Activated naive CD4-positive, alpha-beta T cell treated with anti-CD3 and anti-CD28 coated beads, Interleukin-2, amount 50 U/mL, for 72 hours (primary cell): ENCODE results near the gene FANCI. TPM values are rescaled to one million over a fixed set of nuclear protein-coding genes. Genes with fewer than 3 reads are reported as not detected.

Source experiments
- ATAC-seq, 2 donors: fragments of 150-1000 bp; cut with Tn5 transposase; 2 replicates each; pipeline ENCODE4 v1.10.0; 2021; ENCODE audit warnings: mild to moderate bottlenecking in 2 of 2, moderate library complexity in 2 of 2
- DNase-seq, 2 donors: peaks; one replicate each; pipeline ENCODE4 v3.0.0; 2021 to 2022; ENCODE audit warnings: low spot score in 2 of 2
- H3K27ac Mint-ChIP-seq, 2 donors: one replicate each; pipeline ENCODE4 v1.8.0; 2022; ENCODE audit warnings: mild to moderate bottlenecking in 2 of 2, mixed read lengths in 2 of 2
- H3K36me3 Mint-ChIP-seq, 2 donors: one replicate each; pipeline ENCODE4 v1.8.0; 2022; ENCODE audit warnings: mixed read lengths in 2 of 2
- H3K9me3 Mint-ChIP-seq, 2 donors: one replicate each; pipeline ENCODE4 v1.8.0; 2022; ENCODE audit warnings: mixed read lengths in 2 of 2
- total RNA-seq, 2 donors: library from RNA; stranded (reverse); gene quantifications; one replicate each; pipeline ENCODE4 v1.2.3, GENCODE V29; 2022

The FANCI gene
- total RNA-seq, 2 donors from 2014 or later = 255 to 290 TPM

- DNase-seq (peak in 1 of 2 donors; percentile 55), ATAC-seq (no peak)
- peak overlapping the region; percentile 72 to 81 for H3K27ac Mint-ChIP-seq
- H3K36me3 Mint-ChIP-seq = peaks cover 30 to 34% of the 10 kb centered on the region in 2 donors
- H3K9me3 Mint-ChIP-seq = no peaks in the 10 kb centered on the region
Measured at GRCh38 chr15:89333011-89333860, 89.5 kb downstream of the FANCI start.

DNA sequence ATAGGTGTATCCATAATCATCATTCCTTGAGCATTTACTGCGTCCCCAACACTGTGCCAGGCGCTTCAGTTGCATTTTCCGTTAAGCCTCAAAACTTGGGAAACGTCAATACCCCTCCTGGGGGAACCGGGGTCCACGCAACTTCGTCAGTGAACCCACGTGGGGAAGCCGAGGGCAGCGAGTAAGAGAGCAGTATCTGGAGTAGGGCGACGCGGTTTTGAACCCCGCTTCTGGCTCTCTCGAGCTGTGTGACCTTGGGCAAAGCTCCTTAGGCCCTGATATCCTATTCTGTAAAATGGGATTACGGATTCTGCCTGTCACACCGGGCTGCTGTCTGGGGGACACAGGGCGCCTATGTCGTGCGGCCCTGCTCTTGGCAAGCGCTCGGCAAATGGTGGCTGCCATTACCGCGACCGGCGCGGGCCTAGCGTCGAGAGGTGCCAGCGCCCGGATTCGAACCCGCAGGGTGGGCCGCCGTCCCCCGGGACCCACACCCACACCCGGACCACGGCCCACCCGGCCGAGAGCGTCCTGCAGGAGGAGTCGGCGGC, 90.3 kb downstream of the FANCI start:
- DNase-seq (no peak), ATAC-seq (no peak)
- H3K9me3 Mint-ChIP-seq = no peaks in the 10 kb centered on the region
- H3K36me3 Mint-ChIP-seq = peaks cover 30 to 31% of the 10 kb centered on the region in 2 donors
- H3K27ac Mint-ChIP-seq = peak overlapping the region; percentile 81 to 98

GRCh38 chr15:89334510-89335297, 90.9 kb downstream of the FANCI start, which contains the start of gene POLG:
POLG (minus strand) TSS chr15:89334824; CDS start chr15:89333754, 1,070 bp downstream.
- DNase-seq (peak; percentile 98 to 100), ATAC-seq (peak; percentile 92 to 93)
- Mint-ChIP-seq H3K27ac (peak within 1 kb of the TSS; percentile 98 to 100), H3K9me3 (no peaks in the 10 kb centered on the region), H3K36me3 (peaks cover 26 to 30% of the 10 kb centered on the region in 2 donors)

- Mint-ChIP-seq H3K27ac (peak overlapping the region; percentile 98 to 100), H3K36me3 (peaks cover 19 to 25% of the 10 kb centered on the region in 2 donors), H3K9me3 (no peaks in the 10 kb centered on the region)
- ATAC-seq (peak in 1 of 2 donors; percentile 9), DNase-seq (peak in 1 of 2 donors; percentile 63)
Measured at GRCh38 chr15:89335298-89336041, 91.7 kb downstream of the FANCI start.

GRCh38 chr15:89338036-89338435, 94.3 kb downstream of the FANCI start:
- Mint-ChIP-seq H3K9me3 (no peaks in the 10 kb centered on the region), H3K27ac (no peak overlapping the region), H3K36me3 (no peaks in the 10 kb centered on the region)
- ATAC-seq (no peak), DNase-seq (no peak)

DNA sequence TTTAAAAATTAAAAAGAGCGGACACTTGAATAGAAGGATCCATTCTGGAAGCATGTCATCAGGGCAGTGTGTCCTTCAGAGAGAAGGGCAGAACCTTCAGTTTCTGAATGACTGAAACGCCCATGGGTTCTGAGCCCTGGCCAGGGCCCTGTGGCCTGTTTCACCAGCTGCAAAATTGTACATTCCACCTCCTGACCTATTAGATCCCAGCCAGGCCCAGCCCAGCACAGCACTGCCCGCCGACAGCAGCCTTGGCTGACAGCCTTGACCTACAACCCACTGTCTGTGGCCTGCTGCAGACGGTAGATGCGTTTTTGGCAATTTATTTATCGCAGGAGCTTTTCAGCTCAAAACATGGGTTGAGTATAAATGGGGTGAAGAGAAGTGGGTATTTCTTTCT, 96.8 kb downstream of the FANCI start:
- Mint-ChIP-seq H3K9me3 (no peaks in the 10 kb centered on the region), H3K27ac (no peak overlapping the region), H3K36me3 (no peaks in the 10 kb centered on the region)
- DNase-seq (no peak), ATAC-seq (no peak)

- DNase-seq (no peak), ATAC-seq (no peak)
- H3K36me3 Mint-ChIP-seq = no peaks in the 10 kb centered on the region
- H3K9me3 Mint-ChIP-seq = no peaks in the 10 kb centered on the region
- no peak overlapping the region for H3K27ac Mint-ChIP-seq
Measured at GRCh38 chr15:89341316-89342005, 97.7 kb downstream of the FANCI start.

DNA sequence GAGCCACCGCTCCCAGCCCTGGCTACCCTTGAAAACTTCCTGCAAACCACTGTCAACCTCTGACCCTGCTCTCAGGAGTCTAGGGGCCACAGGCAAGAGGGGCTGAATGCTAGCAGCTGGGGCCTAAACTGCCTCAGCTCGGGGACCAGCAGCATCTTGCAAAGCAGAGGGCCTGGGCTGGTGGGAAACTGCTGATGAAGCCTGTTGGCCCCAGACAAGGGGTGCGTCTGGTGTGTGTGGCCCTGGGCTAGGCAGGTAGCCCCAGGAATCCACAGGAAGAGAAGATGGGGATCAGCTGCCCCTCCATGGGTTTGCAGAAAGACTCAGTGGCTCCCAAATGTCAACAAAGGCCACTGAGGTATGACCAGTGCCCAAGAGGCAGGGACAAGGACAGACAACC, 99.1 kb downstream of the FANCI start:
- DNase-seq = no peak
- Mint-ChIP-seq H3K27ac (peak overlapping the region in 1 of 2 donors; percentile 36), H3K9me3 (no peaks in the 10 kb centered on the region), H3K36me3 (no peaks in the 10 kb centered on the region)
- ATAC-seq = no peak

DNA sequence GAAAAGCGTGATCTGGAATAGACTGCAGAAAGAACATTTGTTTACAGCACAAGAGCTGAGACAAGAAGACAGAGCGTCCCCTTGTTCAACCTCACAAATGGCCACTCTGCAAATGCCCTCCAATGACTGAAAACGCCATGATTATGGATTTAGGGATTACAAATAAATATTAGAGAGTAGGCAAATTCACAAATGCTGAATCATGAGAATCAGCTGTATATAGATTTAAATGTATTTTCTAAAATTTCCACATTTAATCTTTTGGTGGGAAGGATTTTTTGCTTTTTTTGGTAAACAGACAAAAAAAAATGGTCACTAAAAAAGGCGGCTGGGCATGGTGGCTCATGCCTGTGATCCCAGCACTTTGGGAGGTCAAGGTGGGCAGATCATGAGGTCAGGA, 101.5 kb downstream of the FANCI start:
- DNase-seq (no peak), ATAC-seq (no peak)
- Mint-ChIP-seq H3K9me3 (no peaks in the 10 kb centered on the region), H3K27ac (no peak overlapping the region), H3K36me3 (no peaks in the 10 kb centered on the region)

DNA sequence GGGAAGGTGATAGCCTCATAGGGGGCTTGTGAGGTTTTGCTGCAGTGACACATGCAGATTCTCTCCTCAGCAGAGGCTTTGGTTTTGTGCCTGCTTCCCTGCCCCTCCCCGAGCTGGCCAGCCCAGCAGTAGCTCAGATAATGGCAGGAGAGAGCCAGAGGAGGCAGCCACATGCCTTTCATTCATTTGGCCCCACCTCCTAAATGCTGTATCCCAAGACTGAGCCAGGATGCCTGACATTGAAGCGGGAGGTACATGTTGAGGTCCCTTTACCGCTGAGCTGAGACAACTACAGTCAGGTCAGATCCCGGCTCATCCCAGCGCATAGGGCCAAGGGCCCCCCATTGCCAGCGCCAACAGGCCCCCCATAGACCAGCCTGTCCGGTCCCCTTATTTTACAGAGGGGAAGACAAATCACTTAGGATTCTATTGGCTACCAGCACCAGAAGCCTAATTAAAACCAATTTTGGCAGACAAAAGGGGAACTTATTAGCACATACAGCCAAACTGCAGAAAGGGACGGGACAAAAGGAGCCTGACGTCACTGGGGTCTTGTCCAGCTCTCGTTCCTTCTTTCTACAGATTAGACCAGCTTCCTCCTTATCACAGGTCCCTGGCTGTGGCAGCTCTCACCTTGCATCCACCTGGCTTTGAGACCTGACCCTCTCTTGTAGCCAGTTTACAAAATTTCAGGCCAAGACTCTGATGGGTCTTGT, 102.9 kb downstream of the FANCI start:
- no peak for DNase-seq
- no peak for ATAC-seq
- H3K36me3 Mint-ChIP-seq = no peaks in the 10 kb centered on the region

DNA sequence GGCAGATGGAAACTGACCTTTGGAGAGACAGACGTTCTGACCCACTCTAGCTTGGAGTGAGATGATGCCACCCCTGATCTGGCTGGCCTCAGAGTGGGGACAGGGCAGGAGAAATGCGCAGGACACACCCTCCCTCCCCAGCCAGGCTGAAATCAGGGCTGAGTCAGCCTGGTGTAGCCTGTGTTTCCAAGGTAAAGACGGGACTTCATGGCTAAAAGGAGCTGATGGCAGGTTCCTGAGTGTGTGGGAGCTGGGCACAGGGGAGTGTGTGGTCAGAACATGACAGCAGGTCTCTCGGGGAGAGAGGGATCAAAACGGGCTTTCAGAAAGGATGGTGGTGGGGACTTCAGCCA, 105.4 kb downstream of the FANCI start:
- Mint-ChIP-seq H3K36me3 (no peaks in the 10 kb centered on the region), H3K27ac (peak overlapping the region in 1 of 2 donors; percentile 47), H3K9me3 (no peaks in the 10 kb centered on the region)
- DNase-seq (no peak), ATAC-seq (peak in 1 of 2 donors; percentile 5)

More for the DNA sequence above, 102.9 kb downstream of the FANCI start:
- Mint-ChIP-seq H3K27ac (no peak overlapping the region), H3K9me3 (no peaks in the 10 kb centered on the region)

DNA sequence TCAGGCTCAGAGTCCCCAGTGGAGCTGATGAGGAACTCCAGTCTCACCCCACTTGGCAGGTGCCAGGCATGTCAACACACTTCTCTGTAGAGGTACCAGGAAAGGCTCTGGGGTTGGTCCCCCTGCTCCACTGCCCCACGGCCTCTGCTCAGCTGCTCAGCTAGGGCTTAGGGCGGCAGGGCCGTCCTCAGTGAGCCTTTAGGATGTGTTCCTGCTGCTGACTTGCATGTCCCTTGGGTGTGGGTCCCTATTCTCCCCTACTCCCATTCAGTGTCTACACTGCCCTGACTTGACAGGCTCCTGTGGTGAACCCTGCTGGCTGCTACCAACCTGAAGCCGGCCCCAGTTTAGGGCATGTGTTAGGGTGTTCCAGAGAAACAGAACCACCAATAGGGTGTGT, 108.7 kb downstream of the FANCI start:
- DNase-seq = no peak
- H3K36me3 Mint-ChIP-seq = no peaks in the 10 kb centered on the region
- ATAC-seq = no peak
- no peaks in the 10 kb centered on the region for H3K9me3 Mint-ChIP-seq
- H3K27ac Mint-ChIP-seq = no peak overlapping the region

- DNase-seq = no peak
- no peaks in the 10 kb centered on the region for H3K9me3 Mint-ChIP-seq
- no peak for ATAC-seq
- no peak overlapping the region for H3K27ac Mint-ChIP-seq
- H3K36me3 Mint-ChIP-seq = no peaks in the 10 kb centered on the region
Measured at GRCh38 chr15:89353991-89354390, 110.2 kb downstream of the FANCI start.

DNA sequence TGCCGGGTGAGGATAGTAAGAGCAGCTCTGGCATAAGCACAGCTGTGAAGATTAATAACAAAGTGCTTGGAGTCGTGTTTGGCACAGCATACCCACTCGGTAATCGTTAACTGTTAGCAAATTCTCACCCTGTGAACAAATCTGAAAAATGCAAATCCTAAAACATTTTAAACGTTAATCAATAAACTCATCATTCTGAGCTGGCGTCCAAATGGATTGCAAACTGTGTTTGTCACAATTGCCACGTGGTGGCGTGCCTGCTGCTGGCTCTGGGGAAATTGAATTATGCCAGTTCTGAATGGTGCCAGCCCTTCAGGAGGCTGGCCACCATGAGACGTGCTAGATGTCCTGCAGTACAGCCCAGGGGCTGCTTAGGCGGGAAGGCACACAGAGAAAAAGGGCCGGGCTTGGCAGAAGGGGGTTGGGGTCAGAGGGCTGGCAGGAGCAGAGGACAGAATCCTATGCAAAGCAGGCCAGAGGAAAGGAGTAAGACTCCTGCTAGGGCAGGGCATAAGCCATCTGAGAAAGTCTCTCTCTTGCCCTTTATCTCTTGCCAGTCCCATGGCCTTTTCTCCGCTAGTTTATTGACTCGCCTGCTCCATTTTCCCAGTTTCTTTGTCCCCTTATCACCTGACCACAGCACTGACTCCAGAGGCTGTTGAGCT, 113.0 kb downstream of the FANCI start:
- H3K27ac Mint-ChIP-seq = no peak overlapping the region
- ATAC-seq (no peak), DNase-seq (no peak)
- H3K36me3 Mint-ChIP-seq = no peaks in the 10 kb centered on the region
- H3K9me3 Mint-ChIP-seq = no peaks in the 10 kb centered on the region

GRCh38 chr15:89358435-89358754, 114.6 kb downstream of the FANCI start:
- no peaks in the 10 kb centered on the region for H3K36me3 Mint-ChIP-seq
- ATAC-seq (peak in 1 of 2 donors; percentile 7), DNase-seq (no peak)
- peak overlapping the region in 1 of 2 donors; percentile 16 for H3K27ac Mint-ChIP-seq
- H3K9me3 Mint-ChIP-seq = no peaks in the 10 kb centered on the region
